NB4 (cell line): ENCODE data around the gene EML2.

ENCODE experiments used
- DNase-seq: peaks from one replicate; pipeline ENCODE4 v3.0.0; 2010; ENCODE audit warnings: low read depth
- H3K4me3 ChIP-seq: one replicate; pipeline ENCODE4 v1.5.1; 2011; ENCODE audit warnings: mild to moderate bottlenecking, low read depth, low read length, moderate library complexity
- MYC ChIP-seq: IDR thresholded peaks from 2 replicates; pipeline ENCODE4 v1.6.1; 2011; ENCODE audit warnings: low read depth, low read length
- POLR2A ChIP-seq: IDR thresholded peaks from 2 replicates; pipeline ENCODE4 v1.6.1; 2011; ENCODE audit warnings: mild to moderate bottlenecking; ENCODE audit not compliant: insufficient read length; ENCODE audit errors: extremely low read depth
- TF ChIP-seq, protein P1 (sequence below): IDR thresholded peaks from one replicate; pipeline ENCODE4 v1.5.1; 2012; ENCODE audit warnings: low read depth, low read length
- TF ChIP-seq, protein P2 (sequence below): IDR thresholded peaks from 2 replicates; pipeline ENCODE4 v1.6.1; 2011; ENCODE audit warnings: low read depth, low read length

The EML2 gene

DNA sequence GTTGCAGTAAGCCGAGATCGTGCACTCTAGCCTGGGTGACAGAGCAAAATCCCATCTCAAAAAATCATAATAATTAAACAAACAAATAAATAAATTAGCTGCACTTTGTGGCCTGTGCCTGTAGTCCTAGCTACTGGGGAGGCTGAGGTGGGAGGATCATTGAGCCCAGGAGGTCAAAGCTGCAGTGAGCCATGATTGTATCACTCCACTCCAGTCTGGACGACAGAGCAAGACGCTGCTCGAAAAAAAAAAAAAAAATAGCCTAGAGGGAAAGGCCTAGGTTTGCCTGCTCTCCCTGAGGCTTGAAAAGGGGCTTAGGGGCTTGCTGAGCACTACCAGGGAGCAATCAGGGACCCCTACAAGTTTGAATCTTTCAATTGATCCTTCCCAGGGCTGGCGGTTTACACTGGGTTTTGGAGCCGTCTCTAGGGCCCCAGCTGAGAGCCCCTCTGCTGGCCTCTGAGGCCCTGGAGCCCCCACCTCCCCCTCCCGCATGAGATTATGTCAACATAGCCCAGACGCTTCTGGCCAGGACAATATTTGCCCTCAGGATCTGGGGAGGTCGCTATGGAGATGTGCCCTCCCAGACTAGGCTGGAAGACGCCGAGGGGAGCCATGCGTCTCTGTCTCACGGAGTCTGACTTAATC lies 18.4 kb upstream of the EML2 start:
- TF ChIP-seq POLR2A (no peak), MYC (no peak)
- TF ChIP-seq, protein P1, sequence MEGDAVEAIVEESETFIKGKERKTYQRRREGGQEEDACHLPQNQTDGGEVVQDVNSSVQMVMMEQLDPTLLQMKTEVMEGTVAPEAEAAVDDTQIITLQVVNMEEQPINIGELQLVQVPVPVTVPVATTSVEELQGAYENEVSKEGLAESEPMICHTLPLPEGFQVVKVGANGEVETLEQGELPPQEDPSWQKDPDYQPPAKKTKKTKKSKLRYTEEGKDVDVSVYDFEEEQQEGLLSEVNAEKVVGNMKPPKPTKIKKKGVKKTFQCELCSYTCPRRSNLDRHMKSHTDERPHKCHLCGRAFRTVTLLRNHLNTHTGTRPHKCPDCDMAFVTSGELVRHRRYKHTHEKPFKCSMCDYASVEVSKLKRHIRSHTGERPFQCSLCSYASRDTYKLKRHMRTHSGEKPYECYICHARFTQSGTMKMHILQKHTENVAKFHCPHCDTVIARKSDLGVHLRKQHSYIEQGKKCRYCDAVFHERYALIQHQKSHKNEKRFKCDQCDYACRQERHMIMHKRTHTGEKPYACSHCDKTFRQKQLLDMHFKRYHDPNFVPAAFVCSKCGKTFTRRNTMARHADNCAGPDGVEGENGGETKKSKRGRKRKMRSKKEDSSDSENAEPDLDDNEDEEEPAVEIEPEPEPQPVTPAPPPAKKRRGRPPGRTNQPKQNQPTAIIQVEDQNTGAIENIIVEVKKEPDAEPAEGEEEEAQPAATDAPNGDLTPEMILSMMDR: no peak
- TF ChIP-seq, protein P2, sequence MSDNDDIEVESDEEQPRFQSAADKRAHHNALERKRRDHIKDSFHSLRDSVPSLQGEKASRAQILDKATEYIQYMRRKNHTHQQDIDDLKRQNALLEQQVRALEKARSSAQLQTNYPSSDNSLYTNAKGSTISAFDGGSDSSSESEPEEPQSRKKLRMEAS: no peak
- no peak for DNase-seq
- H3K4me3 ChIP-seq: no peak overlapping the region

DNA sequence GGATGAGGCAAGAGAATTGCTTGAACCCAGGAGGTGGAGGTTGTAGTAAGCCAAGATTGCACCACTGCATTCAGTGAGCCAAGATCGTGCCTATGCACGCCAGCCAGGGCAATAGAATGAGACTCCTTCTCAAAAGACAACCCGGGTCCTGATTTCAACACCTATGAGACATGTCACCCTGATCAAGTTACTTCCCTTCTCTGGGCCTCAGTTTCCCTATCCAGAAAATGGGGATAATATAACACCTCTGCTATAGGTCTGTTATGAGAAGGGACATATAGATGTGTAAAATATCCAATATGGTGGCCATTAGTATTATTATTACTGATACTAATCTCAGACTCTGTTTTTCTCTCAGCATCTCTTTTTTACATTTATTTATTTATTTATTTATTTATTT lies 15.9 kb upstream of the EML2 start:
- DNase-seq: no peak
- TF ChIP-seq, protein P1: no peak
- TF ChIP-seq, protein P2: no peak
- H3K4me3 ChIP-seq: no peak overlapping the region

DNA sequence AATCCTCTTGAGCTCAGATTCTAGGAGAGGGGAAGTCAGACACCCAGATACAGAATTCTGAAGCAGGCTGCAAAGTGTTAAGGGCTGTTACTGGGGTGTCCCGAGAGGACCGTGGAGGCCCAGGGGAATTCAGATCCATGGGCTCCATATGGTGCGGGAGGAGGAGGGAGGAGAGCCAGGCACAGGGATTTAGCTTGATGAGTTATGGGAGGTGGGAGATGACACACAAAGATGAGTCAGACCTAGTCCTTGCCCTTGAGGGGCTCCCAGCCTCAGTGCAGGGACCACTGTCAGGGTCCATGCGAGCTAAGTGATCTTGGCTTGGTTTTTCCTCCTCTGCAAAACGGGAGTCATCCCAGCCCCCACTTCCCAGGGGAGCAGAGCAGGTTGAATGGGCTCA lies 14.4 kb upstream of the EML2 start:
- no peak overlapping the region for H3K4me3 ChIP-seq
- DNase-seq: no peak
- TF ChIP-seq, protein P2: no peak
- TF ChIP-seq MYC (no peak), POLR2A (no peak)
- TF ChIP-seq, protein P1: no peak

DNA sequence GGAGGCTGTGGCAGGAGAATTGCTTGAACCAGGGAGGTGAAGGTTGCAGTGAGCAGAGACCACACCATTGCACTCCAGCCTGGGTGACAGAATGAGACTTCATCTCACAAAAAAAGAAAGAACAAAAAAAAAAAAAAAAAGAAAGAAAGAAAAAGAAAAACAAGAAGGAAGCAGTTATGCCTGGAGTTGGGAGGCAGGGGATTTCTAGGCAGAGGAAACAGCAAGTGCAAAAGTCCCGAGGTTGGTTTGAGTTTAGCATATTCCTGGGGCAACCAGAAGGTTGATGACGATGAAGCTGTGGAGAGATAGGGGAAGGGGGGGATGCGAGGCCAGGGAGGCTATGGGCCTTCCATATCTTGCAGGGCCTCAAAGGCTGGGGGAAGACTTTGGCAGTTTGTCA lies 11.5 kb upstream of the EML2 start:
- no peak for DNase-seq
- TF ChIP-seq, protein P2: no peak
- no peak for TF ChIP-seq POLR2A
- TF ChIP-seq MYC: no peak

DNA sequence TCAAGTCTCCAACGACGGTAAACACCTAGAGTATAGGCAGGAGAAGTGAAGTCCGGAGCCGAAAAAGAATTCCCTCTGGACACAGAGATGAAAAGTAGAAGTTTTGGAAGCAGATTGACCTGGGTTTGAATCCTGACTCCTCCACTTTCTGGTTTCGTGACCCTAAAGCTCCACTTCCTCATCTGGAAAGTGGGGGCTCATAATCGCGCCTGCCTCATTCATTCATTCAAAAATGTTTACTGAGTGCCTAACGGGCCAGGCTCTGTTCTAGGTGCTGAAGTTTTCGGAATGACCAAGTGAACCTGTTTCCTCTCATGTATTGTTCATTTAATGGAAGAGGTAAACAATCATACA lies 7.1 kb upstream of the EML2 start:
- peak overlapping the region; percentile 16 for H3K4me3 ChIP-seq
- no peak for DNase-seq
- TF ChIP-seq, protein P2: no peak
- TF ChIP-seq MYC (no peak), POLR2A (no peak)
- TF ChIP-seq, protein P1: no peak

More for the DNA sequence above, 11.5 kb upstream of the EML2 start:
- H3K4me3 ChIP-seq: no peak overlapping the region

DNA sequence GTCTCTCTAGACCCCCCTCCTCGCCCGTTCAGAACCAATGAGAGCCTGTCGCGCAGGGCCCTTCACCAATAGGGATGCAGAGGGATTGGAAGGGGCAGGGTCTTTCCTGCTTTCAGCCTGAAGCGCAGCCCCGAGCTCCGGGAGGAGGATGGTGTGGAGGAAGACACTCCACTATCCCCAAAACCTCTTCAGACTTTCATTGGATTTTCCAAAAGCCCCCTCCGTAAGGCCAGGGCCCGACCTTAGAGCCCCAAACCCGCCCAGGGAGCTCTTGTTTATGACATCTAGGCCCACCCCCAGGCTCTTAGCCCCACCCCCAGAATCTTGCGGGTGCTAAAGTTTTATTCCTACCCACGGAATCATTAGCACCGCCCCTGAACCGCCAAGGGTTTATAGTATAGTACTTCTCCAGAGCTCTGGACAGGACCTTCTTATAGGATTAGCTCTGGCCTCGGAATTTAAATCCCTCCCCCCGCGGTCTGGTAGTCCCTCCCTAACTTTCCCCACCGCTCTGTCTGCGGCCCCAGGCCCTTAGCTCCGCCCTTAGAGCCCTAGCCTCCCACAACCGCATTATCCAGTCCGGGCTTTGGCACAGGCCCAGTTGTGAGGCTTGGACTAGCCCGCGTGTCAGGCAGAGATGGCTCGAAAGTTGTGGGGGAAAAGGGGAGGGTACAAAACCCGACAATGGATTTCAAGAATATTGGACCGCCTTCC lies 6.6 kb upstream of the EML2 start:
- peak; percentile 85 for DNase-seq
- TF ChIP-seq, protein P2: 0 out of 2 replicates have a peak, but pooled peaks have one; percentile 19
- TF ChIP-seq POLR2A (no peak), MYC (0 out of 2 replicates have a peak, but pooled peaks have one; percentile 5)
- H3K4me3 ChIP-seq: peak overlapping the region; percentile 16
